Type B pancreatic cell (in vitro differentiated cells): ENCODE results near the gene RPS5. TPM values are rescaled to one million over a fixed set of nuclear protein-coding genes. Genes with fewer than 3 reads are reported as not detected.
"Not testable (repeated sequence)": the region's sequence is repeated elsewhere in the genome, so short reads cannot be mapped to it uniquely, and the experiment has no call there.

Experiments used
- DNase-seq: peaks from one replicate; pipeline ENCODE4 v3.0.0; 2021; ENCODE audit warnings: mixed read lengths; ENCODE audit not compliant: unreplicated experiment; ENCODE audit errors: extremely low spot score
- H3K27ac Mint-ChIP-seq: 2 replicates; pipeline ENCODE4 v1.8.0; 2021; ENCODE audit warnings: mild to moderate bottlenecking, mixed read lengths
- H3K27me3 Mint-ChIP-seq: 2 replicates; pipeline ENCODE4 v1.8.0; 2021; ENCODE audit warnings: mixed read lengths
- H3K36me3 Mint-ChIP-seq: 2 replicates; pipeline ENCODE4 v1.8.0; 2021; ENCODE audit warnings: mixed read lengths
- H3K4me1 Mint-ChIP-seq: one replicate; pipeline ENCODE4 v1.8.0; 2021; ENCODE audit warnings: mixed read lengths; ENCODE audit not compliant: unreplicated experiment
- H3K4me3 Mint-ChIP-seq: 2 replicates; pipeline ENCODE4 v1.8.0; 2021; ENCODE audit warnings: mild to moderate bottlenecking, mixed read lengths
- H3K9me3 Mint-ChIP-seq: 2 replicates; pipeline ENCODE4 v1.8.0; 2021; ENCODE audit warnings: mixed read lengths
- CTCF ChIP-seq: fragments of 200-600 bp; sonication (generic); conservative IDR thresholded peaks from 2 replicates; pipeline ENCODE4 v1.5.0; 2021; ENCODE audit warnings: antibody characterized with exemption, mild to moderate bottlenecking
- long read RNA-seq: library from polyadenylated mRNA; unstranded; transcript quantifications from one replicate; pipeline ENCODE4 v2.0.0, GENCODE V29; 2020
- total RNA-seq: library from RNA; stranded (reverse); gene quantifications from 2 replicates; pipeline ENCODE4 v1.2.1, GENCODE V29; 2021; ENCODE audit warnings: low replicate concordance

The RPS5 gene
- total RNA-seq: 1,320 and 1,324 TPM in 2 replicates
- long read RNA-seq, transcript RPS5-202 (5 exons, 1,520 nt): minor isoform, 8 of 1,165 reads
- long read RNA-seq, transcript RPS5-201 (6 exons, 740 nt): major isoform, 1,150 of 1,165 reads
- long read RNA-seq, partial matches to known transcripts: 3 of 1,165 reads
- long read RNA-seq, other reads (novel, unspliced or antisense): 3 of 1,165 reads

DNA sequence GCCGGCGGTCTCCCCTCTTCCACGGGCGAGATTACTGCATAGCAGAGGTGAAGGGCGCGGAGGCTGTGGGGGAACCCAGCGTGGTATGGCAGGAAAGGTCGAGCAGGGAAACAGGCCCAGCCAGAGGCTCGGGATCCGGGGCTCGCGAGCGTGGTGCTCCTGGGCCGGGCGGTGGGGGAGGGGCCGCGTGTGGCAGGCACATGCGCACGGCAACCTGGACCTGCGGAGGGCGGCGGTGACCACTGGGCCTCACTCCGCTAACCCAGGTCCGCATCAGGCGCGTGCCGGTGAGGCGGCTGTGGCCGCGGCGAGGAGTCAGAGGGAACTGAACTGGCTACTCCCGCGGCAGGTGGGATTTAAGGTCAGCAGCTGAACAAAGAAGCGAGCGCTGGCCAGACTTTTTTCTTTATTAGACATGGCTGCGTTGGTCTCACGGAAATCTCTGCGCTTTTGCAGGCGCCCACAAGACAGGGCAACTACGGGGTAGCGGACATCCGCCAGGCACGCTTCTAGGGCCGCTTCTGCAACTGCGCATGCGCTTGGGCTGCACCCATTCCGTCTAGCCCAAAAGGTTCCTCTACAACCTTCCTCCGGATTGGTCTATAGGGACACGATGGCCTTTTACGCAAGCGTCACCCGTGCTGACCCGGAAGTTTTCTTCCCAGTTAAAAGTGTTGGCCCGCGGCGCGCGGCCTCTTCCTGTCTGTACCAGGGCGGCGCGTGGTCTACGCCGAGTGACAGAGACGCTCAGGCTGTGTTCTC, at the start of gene RPS5:
RPS5 (plus strand) TSS at position 694 of the 762 bp plus-strand sequence. CDS start 869 bp downstream, outside the sequence.
- peaks cover 12% of the 10 kb centered on the region for H3K36me3 Mint-ChIP-seq
- H3K27me3 Mint-ChIP-seq: no peaks in the 10 kb centered on the region
- H3K4me1 Mint-ChIP-seq: peaks cover 11% of the 10 kb centered on the region

DNA sequence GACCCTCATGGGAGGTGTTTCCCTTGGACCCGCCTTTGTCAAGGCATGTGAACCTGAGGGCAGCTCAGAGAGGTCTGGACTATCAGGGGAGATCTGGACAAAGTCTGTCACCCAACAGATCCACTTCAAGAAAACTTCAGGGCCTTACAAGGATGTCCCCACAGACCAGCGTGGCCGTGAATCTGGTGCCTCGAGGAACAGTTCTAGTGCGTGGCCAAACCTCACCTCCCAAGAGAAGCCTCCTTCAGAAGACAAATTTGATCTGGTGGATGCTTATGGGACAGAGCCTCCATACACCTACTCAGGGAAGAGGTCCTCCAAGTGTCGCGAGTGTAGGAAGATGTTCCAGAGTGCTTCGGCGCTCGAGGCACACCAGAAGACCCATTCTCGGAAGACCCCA, 48.7 kb upstream of the RPS5 start:
- Mint-ChIP-seq H3K4me1 (no peaks in the 10 kb centered on the region), H3K9me3 (no peaks in the 10 kb centered on the region), H3K4me3 (no peak overlapping the region), H3K27ac (no peak overlapping the region), H3K36me3 (peaks cover 26% of the 10 kb centered on the region), H3K27me3 (no peaks in the 10 kb centered on the region)
- no peak for DNase-seq
- TF ChIP-seq CTCF: no peak

More for the DNA sequence above, at the start of gene RPS5:
- TF ChIP-seq CTCF: no peak
- DNase-seq: peak; percentile 95
- H3K27ac Mint-ChIP-seq: peak within 1 kb of the TSS; percentile 99
- no peaks in the 10 kb centered on the region for H3K9me3 Mint-ChIP-seq
- H3K4me3 Mint-ChIP-seq: peak within 1 kb of the TSS; percentile 98

- H3K27me3 Mint-ChIP-seq: no peaks in the 10 kb centered on the region
Observed at GRCh38 chr19:58338825-58339558, 48.1 kb upstream of the RPS5 start.

GRCh38 chr19:58345558-58345957, 41.5 kb upstream of the RPS5 start:
- peaks cover 15% of the 10 kb centered on the region for H3K36me3 Mint-ChIP-seq
- DNase-seq: no peak
- no peak overlapping the region for H3K27ac Mint-ChIP-seq
- no peak for TF ChIP-seq CTCF
- peaks cover 4% of the 10 kb centered on the region for H3K4me1 Mint-ChIP-seq
- peaks cover 33% of the 10 kb centered on the region for H3K27me3 Mint-ChIP-seq
- no peaks in the 10 kb centered on the region for H3K9me3 Mint-ChIP-seq
- peak overlapping the region; percentile 81 for H3K4me3 Mint-ChIP-seq

More at GRCh38 chr19:58338825-58339558, 48.1 kb upstream of the RPS5 start:
- no peaks in the 10 kb centered on the region for H3K4me1 Mint-ChIP-seq
- peak; percentile 53 for TF ChIP-seq CTCF
- no peak for DNase-seq
- no peak overlapping the region for H3K27ac Mint-ChIP-seq
- peaks cover 26% of the 10 kb centered on the region for H3K36me3 Mint-ChIP-seq
- no peaks in the 10 kb centered on the region for H3K9me3 Mint-ChIP-seq
- H3K4me3 Mint-ChIP-seq: no peak overlapping the region

DNA sequence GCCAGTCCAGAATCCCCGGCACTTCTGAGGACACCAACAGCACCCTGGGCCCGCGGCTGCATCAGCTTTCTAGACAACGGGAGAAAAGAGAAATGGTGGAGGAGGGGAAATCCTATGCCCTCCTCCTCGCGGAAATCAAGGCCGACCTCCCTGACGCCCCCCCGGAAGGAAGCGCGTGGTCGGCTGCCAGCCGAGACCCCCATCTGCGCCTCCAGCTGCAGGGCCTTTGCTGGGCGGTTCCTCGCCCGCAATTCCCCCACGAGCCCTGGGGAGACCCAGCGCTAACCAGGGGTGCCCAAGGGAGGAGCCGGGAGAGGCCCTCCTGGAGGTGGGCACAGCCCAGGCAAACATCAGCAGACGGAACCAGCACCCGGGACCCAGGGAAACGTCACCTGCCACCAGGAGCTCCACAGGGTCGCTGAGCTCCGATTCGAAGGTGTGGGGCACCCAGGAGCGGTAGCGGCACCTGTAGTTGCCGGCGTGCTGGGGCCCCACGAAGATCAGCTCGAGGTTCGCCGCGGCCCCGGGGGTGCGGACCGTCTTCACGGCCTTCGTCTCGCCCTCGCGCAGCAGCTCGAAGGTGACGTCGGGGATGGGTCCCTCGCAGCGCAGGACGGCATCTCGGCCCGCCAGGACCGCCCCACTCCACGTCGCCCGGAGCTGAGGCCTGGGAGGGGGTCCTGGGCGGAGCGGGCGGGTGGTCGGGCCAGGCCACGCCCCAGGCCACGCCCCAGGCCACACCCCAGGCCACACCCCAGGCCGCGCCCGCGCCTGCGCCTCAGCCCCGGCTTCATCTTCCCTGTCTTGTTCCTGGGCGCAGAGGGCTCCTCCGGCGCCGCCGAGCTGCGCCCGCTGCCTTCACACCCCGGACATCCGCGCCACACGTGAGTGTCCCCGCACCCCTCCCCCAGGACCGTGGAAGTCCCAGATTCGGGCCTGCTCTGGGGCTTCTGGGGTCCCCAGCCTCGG, 39.8 kb upstream of the RPS5 start:
- no peak for DNase-seq
- Mint-ChIP-seq H3K4me1 (peaks cover 4% of the 10 kb centered on the region), H3K27me3 (peaks cover 33% of the 10 kb centered on the region), H3K27ac (no peak overlapping the region), H3K4me3 (peak overlapping the region; percentile 93), H3K36me3 (peaks cover 7% of the 10 kb centered on the region), H3K9me3 (no peaks in the 10 kb centered on the region)
- TF ChIP-seq CTCF: no peak

GRCh38 chr19:58348080-58348479, 39.0 kb upstream of the RPS5 start:
- DNase-seq, H3K9me3 Mint-ChIP-seq, H3K4me1 Mint-ChIP-seq, H3K36me3 Mint-ChIP-seq, H3K27ac Mint-ChIP-seq: not testable (repeated sequence)
- peaks cover 33% of the 10 kb centered on the region for H3K27me3 Mint-ChIP-seq
- H3K4me3 Mint-ChIP-seq: peak overlapping the region; percentile 93
